Aorta (tissue), 5 donors: ENCODE results near the gene AKT1S1. TPM values are rescaled to one million over a fixed set of nuclear protein-coding genes. Genes with fewer than 3 reads are reported as not detected.

Experiments used
- ATAC-seq: fragments of 200-7000 bp; cut with Tn5 transposase; one replicate; pipeline ENCODE4 v1.9.1; 2022; ENCODE audit warnings: moderate library complexity; ENCODE audit not compliant: low FRiP score
- DNase-seq, 2 donors: peaks; one replicate each; pipeline ENCODE4 v3.0.0-alpha.2; 2020
- H3K27ac ChIP-seq, 2 donors: one replicate each; pipeline ENCODE4 v1.5.1; 2013; ENCODE audit warnings: low read length in 2 of 2, mild to moderate bottlenecking in 2 of 2, moderate library complexity in 2 of 2, control low read depth in 1 of 2, inconsistent platforms in 1 of 2, low read depth in 1 of 2
- H3K27me3 ChIP-seq, 2 donors: one replicate each; pipeline ENCODE4 v1.6.1; 2013; ENCODE audit warnings: control low read depth in 1 of 2, low read length in 1 of 2, mild to moderate bottlenecking in 1 of 2, moderate library complexity in 1 of 2; ENCODE audit not compliant: insufficient read depth in 2 of 2, control insufficient read depth in 1 of 2
- H3K36me3 ChIP-seq, 2 donors: one replicate each; pipeline ENCODE4 v1.6.1; 2013; ENCODE audit warnings: control low read depth in 1 of 2, low read length in 1 of 2, mild to moderate bottlenecking in 1 of 2; ENCODE audit not compliant: insufficient read depth in 2 of 2, control insufficient read depth in 1 of 2
- H3K4me1 ChIP-seq, 2 donors: one replicate each; pipeline ENCODE4 v1.6.1; 2013; ENCODE audit warnings: low read length in 2 of 2, control low read depth in 1 of 2, mild to moderate bottlenecking in 1 of 2, moderate library complexity in 1 of 2; ENCODE audit not compliant: insufficient read depth in 2 of 2, control insufficient read depth in 1 of 2
- H3K4me3 ChIP-seq, 2 donors: one replicate each; pipeline ENCODE4 v1.5.1; 2013; ENCODE audit warnings: low read length in 2 of 2, control low read depth in 1 of 2, mild to moderate bottlenecking in 1 of 2
- H3K9me3 ChIP-seq: one replicate; pipeline ENCODE4 v1.6.1; 2013; ENCODE audit warnings: mild to moderate bottlenecking, low read length; ENCODE audit not compliant: control insufficient read depth
- WGBS, 2 donors: extraction: QIAGEN DNeasy Blood & Tissue Kit; methylation state at CpG; one replicate each; pipeline ENCODE4 v1.1.7; 2013; 5-methylcytosine and 5-hydroxymethylcytosine counted together
- intact Hi-C, 2 donors: fragments of 100-400 bp; cut with DNase I; formaldehyde crosslinking; loops; one replicate each; pipeline versions ENCODE4 v1.14.2 to v1.15.0; 2022
- polyA plus RNA-seq, 2 donors: library from polyadenylated mRNA; stranded (reverse); fragments of 200-250 nt; gene quantifications; one replicate each; pipeline ENCODE4 v1.2.3, GENCODE V29; 2013
- total RNA-seq, 2 donors: library from RNA; stranded (reverse); fragmentation: NEBNext Ultra II Directional; extraction: Animal tissue kit (Norgen Biotek cat#: 25700); gene quantifications; one replicate each; pipeline ENCODE4 v1.2.1, GENCODE V29; 2021
- donor health status: healthy with polysubstance abuse.
- donor health status: Bipolar disorder and iron deficiency.
- donor health status: DM: no; HTN: no; CAD: no.
- donor health status: DM: no; HTN: no; CAD: no.
- donor health status: DM: yes; HTN: yes; CAD: no.

Gene AKT1S1
- total and polyA plus RNA-seq, 4 donors = 24.4 to 44.6 (median 27.7) TPM

DNA sequence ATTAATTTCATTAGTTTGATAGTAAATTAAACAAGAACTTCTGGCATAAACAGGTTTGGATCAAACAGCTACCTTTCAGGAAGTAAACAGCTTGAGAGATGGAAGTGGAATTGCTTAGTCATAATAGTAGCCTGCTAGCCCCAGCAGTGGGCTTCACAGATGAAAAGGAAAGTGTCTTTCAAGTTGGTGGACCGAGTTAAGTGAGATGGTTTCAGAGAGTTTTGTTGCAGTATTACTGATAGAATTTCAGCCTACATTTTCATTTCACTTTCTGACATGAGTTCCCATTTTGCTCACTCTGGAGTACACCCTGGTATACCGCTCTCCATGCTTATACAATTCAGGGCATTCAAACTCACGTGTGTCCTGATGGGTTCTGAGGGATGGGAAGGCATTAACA lies 28.2 kb downstream of the AKT1S1 start:
- no peak overlapping the region for H3K4me3 ChIP-seq
- no peak overlapping the region for H3K27ac ChIP-seq
- ATAC-seq = no peak
- DNase-seq = no peak
- intact Hi-C loops = no loop called here
- no peaks in the 10 kb centered on the region for H3K9me3 ChIP-seq
- no peaks in the 10 kb centered on the region for H3K36me3 ChIP-seq
- no peaks in the 10 kb centered on the region for H3K4me1 ChIP-seq
- 93% methylated on average over 3 of the region's 3 CpGs for WGBS, 2 donors
- H3K27me3 ChIP-seq = no peaks in the 10 kb centered on the region

DNA sequence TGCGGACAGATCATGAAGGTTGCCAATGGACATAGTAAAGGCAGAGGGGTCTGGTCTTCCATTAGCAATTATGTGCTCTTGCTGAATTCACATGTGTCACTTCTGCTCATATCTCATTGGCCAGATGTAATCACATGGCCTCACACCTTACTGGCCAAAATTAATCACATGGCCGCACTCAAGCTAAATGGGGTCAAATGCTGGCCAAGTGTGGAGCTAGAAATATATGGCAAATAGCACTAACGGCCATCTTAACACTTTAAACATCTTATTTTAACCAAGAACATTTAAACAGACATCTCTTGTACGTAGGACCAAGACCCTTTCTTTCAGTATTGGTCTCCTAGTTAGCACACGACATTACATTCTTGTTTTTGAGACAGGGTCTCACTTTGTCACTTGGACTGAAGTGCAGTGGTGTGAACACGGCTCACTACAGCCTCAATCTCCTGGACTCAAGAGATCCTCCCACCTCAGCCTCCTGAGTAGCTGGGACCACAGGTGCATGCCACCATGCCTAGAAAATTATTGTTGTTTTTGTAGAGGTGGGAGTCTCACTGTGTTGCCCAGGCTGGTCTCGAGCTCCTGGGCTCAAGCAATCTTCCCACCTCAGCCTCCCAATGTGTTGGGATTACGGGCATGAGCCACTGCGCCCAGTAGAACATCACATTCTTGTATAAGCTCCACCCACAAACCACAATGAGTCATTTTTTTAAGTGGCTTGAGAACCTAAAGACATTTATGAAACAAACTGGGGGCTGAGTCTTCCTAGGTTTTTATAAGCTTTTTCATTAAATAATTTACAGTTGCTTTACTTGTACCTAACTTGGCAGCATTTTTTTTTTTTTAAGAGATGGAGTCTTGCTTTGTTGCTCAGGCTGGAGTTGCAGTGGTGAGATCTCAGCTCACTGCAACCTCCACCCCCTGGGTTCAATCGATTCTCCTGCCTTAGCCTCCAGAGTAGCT lies 29.1 kb downstream of the AKT1S1 start:
- H3K27ac ChIP-seq = no peak overlapping the region
- intact Hi-C loops = no loop called here
- WGBS, 2 donors = 90 to 92% methylated on average over 10 of the region's 10 CpGs
- DNase-seq (no peak), ATAC-seq (no peak)
- no peaks in the 10 kb centered on the region for H3K27me3 ChIP-seq
- H3K4me1 ChIP-seq = no peaks in the 10 kb centered on the region
- H3K36me3 ChIP-seq = no peaks in the 10 kb centered on the region
- no peak overlapping the region for H3K4me3 ChIP-seq
- no peaks in the 10 kb centered on the region for H3K9me3 ChIP-seq

DNA sequence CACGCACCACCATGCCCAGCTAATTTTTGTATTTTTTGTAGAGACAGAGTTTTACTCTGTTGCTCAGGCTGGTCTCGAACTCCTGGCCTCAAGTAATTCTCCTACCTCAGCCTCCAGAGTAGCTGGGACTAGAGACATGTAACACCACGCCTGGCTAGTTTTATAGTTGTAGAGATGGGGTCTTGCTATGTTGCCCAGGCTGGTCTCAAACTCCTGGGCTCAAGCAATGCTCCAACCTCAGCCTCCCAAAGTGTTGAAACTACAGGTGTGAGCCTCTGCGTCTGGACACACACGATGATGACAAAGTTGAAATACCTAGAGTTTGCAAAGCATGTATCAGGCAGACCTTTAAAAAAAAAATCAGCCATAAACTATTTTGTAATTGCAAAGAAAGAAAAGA lies 30.7 kb downstream of the AKT1S1 start:
- Histone ChIP-seq H3K9me3 (no peaks in the 10 kb centered on the region), H3K4me3 (no peak overlapping the region), H3K4me1 (no peaks in the 10 kb centered on the region), H3K36me3 (no peaks in the 10 kb centered on the region), H3K27me3 (no peaks in the 10 kb centered on the region), H3K27ac (no peak overlapping the region)
- intact Hi-C loops = no loop called here
- ATAC-seq (no peak), DNase-seq (no peak)
- 70 to 78% methylated on average over 5 of the region's 5 CpGs for WGBS, 2 donors

DNA sequence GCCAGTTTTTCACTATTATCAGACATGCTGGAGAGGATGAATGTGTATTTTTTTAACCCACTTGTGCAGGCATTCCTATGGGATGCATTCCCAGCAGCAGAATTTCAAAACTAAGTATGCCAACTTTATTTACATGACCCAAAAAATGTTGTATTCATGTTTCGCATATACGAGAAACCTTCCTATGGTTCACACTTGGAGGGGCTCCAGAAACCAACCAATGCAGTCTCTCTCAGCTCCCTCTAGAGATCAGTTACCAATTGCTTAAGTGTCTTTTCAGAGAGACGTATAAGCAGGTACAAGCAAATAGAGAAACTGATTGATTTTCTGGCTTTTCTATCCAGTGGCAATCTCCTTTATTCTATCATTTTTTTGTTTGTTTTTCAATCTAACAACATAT lies 31.7 kb downstream of the AKT1S1 start:
- WGBS, 2 donors = 55 to 57% methylated on average over 3 of the region's 3 CpGs
- no peak for DNase-seq
- H3K4me3 ChIP-seq = no peak overlapping the region
- no peaks in the 10 kb centered on the region for H3K36me3 ChIP-seq
- H3K4me1 ChIP-seq = no peaks in the 10 kb centered on the region
- H3K9me3 ChIP-seq = no peaks in the 10 kb centered on the region
- no peak for ATAC-seq
- H3K27ac ChIP-seq = no peak overlapping the region
- H3K27me3 ChIP-seq = no peaks in the 10 kb centered on the region
- intact Hi-C loops = no loop called here

DNA sequence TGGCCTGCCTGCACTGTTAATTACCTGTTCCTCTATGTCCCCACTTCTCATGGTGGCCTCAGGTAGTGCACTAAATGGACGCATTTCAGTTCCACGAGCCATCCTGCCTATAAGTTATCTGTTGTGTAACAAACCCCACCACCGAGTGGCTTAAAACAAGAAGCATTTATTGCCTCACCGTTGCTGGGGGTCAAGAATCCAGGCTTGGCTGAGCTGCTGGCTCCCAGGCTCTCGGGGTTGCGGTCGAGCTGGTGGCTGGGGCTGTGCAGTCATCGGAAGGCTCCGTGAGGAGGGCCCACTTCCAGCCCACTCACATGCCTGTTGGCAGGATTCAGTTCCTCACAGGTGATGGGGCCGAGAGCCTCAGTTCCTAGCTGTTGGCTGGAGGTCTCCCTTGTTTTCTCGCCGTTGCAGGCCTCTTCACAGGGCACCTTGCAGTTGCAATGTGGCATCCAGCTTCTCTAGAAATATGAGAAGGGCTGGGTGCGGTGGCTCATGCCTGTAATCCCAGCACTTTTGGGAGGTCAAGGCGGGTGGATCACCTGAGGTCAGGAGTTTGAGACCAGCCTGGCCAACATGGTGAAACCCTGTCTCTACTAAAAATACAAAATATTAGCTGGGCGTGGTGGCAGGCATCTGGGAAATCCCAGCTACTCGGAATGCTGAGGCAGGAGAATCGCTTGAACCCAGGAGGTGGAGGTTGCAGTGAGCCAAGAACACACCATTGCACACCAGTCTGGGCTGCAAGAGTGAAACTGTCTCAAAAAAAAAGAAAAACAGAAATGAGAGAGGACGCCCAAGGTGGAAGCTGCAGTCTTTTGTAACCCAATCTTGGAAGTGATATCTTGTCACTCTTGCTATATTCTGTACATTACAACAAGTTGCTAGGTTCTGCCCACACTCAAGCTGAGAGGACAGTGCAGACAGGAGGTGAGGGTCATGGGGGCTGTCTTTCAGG lies 32.7 kb downstream of the AKT1S1 start:
- Histone ChIP-seq H3K9me3 (no peaks in the 10 kb centered on the region), H3K36me3 (no peaks in the 10 kb centered on the region), H3K4me1 (no peaks in the 10 kb centered on the region), H3K4me3 (no peak overlapping the region), H3K27me3 (no peaks in the 10 kb centered on the region), H3K27ac (no peak overlapping the region)
- 87 to 89% methylated on average over 18 of the region's 18 CpGs for WGBS, 2 donors
- ATAC-seq (no peak), DNase-seq (no peak)
- intact Hi-C loops = no loop called here

DNA sequence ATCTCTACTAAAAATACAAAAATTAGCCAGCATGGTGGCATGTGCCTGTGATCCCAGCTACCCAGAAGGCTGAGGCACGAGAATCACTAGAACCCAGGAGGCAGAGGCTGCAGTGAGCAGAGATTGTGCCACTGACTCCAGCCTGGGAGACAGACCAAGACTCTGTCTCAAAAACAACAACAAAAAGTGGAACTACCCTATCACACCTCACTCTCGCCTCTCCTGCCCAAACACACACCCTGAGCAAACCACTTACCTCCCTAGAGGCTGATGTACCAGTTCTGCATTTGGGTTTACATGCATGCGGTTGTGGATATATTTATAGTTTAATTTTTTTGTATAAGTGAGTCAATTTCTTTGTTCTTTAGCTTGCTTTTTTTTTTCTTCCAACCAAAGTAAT lies 33.9 kb downstream of the AKT1S1 start:
- DNase-seq (no peak), ATAC-seq (no peak)
- intact Hi-C loops = no loop called here
- Histone ChIP-seq H3K9me3 (no peaks in the 10 kb centered on the region), H3K27ac (no peak overlapping the region), H3K4me3 (no peak overlapping the region), H3K36me3 (no peaks in the 10 kb centered on the region), H3K27me3 (no peaks in the 10 kb centered on the region), H3K4me1 (no peaks in the 10 kb centered on the region)
- WGBS, 2 donors = 86 to 90% methylated on average over 3 of the region's 3 CpGs

DNA sequence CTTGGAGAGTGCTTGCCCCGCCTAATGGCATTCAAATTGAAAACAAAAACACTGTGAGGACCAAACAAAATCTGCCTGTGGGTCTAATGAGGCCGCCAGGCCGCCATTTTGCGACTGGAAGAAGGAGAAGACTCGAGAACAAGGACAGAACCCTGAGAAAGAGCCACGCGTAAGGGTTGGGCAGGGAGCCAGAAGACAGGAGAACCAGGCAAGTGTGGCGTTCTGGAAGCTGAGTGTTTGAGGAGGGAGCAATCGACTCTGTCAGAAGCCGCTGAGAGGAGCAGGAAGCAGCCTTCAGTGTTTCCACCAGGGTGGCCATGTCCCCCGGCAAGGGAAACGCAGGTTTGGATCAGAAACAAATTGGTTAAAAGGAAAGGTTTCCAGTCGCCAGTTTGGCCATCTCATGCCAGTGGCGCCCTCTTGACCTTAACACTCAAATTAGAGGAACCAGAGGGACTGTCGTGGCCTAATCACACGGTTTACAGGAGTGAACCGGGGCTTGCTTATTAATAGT lies 36.4 kb downstream of the AKT1S1 start:
- Histone ChIP-seq H3K27ac (no peak overlapping the region), H3K36me3 (no peaks in the 10 kb centered on the region), H3K9me3 (no peaks in the 10 kb centered on the region), H3K4me3 (no peak overlapping the region), H3K4me1 (no peaks in the 10 kb centered on the region), H3K27me3 (no peaks in the 10 kb centered on the region)
- WGBS, 2 donors = 88 to 90% methylated on average over 17 of the region's 17 CpGs
- intact Hi-C loops = no loop called here
- ATAC-seq = no peak
- no peak for DNase-seq

DNA sequence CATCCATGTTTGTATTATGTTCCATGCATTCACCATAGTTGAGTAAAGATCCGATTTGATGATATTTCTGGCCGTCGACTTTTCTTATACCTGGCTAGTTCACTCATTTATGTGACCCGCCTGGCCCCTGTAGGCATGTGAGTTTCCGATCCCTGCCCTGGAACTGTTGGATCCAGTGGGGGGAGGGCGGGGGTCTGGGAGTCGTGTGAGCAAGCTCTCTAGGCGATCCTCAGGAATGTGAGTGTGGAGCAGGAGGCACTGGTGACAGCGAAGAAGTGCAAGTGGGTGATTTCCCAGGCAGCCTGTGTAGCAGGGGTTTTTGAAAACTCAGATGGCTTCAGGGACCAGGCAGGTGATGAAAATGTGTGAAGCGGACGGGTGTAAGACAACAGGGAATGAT lies 36.8 kb downstream of the AKT1S1 start:
- ATAC-seq (no peak), DNase-seq (no peak)
- intact Hi-C loops = no loop called here
- Histone ChIP-seq H3K27me3 (no peaks in the 10 kb centered on the region), H3K4me1 (no peaks in the 10 kb centered on the region), H3K9me3 (no peaks in the 10 kb centered on the region), H3K4me3 (no peak overlapping the region), H3K36me3 (no peaks in the 10 kb centered on the region), H3K27ac (no peak overlapping the region)
- 77 to 86% methylated on average over 11 of the region's 11 CpGs for WGBS, 2 donors
